Activated CD4-positive, alpha-beta T cell treated with anti-CD3 and anti-CD28 coated beads for 36 hours (primary cell): ENCODE measurements around the gene MORF4L1. TPM values are rescaled to one million over a fixed set of nuclear protein-coding genes. Genes with fewer than 3 reads are reported as not detected.
"Not testable (repeated sequence)": the region's sequence is repeated elsewhere in the genome, so short reads cannot be mapped to it uniquely, and the experiment has no call there.

Source experiments
- ATAC-seq: fragments of 200-7000 bp; cut with Tn5 transposase; one replicate; pipeline ENCODE4 v1.10.0; 2021; ENCODE audit warnings: mild to moderate bottlenecking, moderate library complexity
- CTCF ChIA-PET: fragments of 350-600 bp; sonication (Branson Sonifier 250); formaldehyde crosslinking; loops from one replicate; lab custom pipeline; 2021; ENCODE audit warnings: antibody characterized with exemption; lab: Charles Lee
- POLR2A ChIA-PET: fragments of 350-600 bp; sonication (Branson Sonifier 250); formaldehyde crosslinking; loops from one replicate; lab custom pipeline; 2021; ENCODE audit warnings: antibody characterized with exemption, inconsistent platforms; lab: Charles Lee
- DNase-seq: peaks from one replicate; pipeline ENCODE4 v3.0.0-alpha.2; 2020
- H3K27ac Mint-ChIP-seq: one replicate; pipeline ENCODE4 v1.8.0; 2021; ENCODE audit warnings: mixed read lengths
- H3K27me3 Mint-ChIP-seq: one replicate; pipeline ENCODE4 v1.8.0; 2021; ENCODE audit warnings: mixed read lengths
- H3K36me3 Mint-ChIP-seq: one replicate; pipeline ENCODE4 v1.8.0; 2021; ENCODE audit warnings: low read depth, mixed read lengths
- H3K4me1 Mint-ChIP-seq: one replicate; pipeline ENCODE4 v1.8.0; 2021; ENCODE audit warnings: mixed read lengths
- H3K4me3 Mint-ChIP-seq: one replicate; pipeline ENCODE4 v1.8.0; 2021; ENCODE audit warnings: mild to moderate bottlenecking, moderate library complexity, mixed read lengths
- H3K9me3 Mint-ChIP-seq: one replicate; pipeline ENCODE4 v1.8.0; 2021; ENCODE audit warnings: low read depth, mixed read lengths
- intact Hi-C, 2 experiments: fragments of 100-400 bp; cut with DNase I in 1 of 2; cut with micrococcal nuclease in 1 of 2; formaldehyde crosslinking; loops; one replicate each; pipeline versions ENCODE4 v1.14.2 to v1.15.1; 2022 to 2024; cut with DNase I, micrococcal nuclease
- total RNA-seq, 2 experiments: library from RNA; stranded (reverse); gene quantifications; one replicate each; pipeline ENCODE4 v1.2.3, GENCODE V29; 2021

MORF4L1 gene
- total RNA-seq, 2 experiments from 2014 or later: 260 to 353 TPM

- H3K9me3 Mint-ChIP-seq: no peaks in the 10 kb centered on the region
- DNase-seq (no peak), ATAC-seq (no peak)
- H3K27ac Mint-ChIP-seq: peak overlapping the region; percentile 73
- ChIA-PET POLR2A (no interaction called here), CTCF (interaction anchor here (0.7 kb wide), 2 partner anchors 31 to 46 kb away, joined by 3 read pairs; no protein-coding TSS in a partner anchor)
- intact Hi-C loops: loop anchor here in 1 of 2 experiments (10.0 kb wide), 2 partner anchors 1086 to 1276 kb away; partner anchors contain the start of gene FAH
- peaks cover 72% of the 10 kb centered on the region for H3K4me1 Mint-ChIP-seq
- peak overlapping the region; percentile 47 for H3K4me3 Mint-ChIP-seq
- peaks cover 55% of the 10 kb centered on the region for H3K36me3 Mint-ChIP-seq
- H3K27me3 Mint-ChIP-seq: no peaks in the 10 kb centered on the region
Observed at GRCh38 chr15:78878356-78878755, 5.7 kb downstream of the MORF4L1 start.

- DNase-seq (no peak), ATAC-seq (peak; percentile 34)
- ChIA-PET CTCF (interaction anchor here (0.7 to 1.5 kb wide), 6 partner anchors 9 to 32 kb away, joined by 3 to 6 read pairs (median 5); no protein-coding TSS in a partner anchor), POLR2A (interaction anchor here (0.5 to 1.0 kb wide), 4 partner anchors 17 to 27 kb away, joined by 3 to 11 read pairs (median 4); no protein-coding TSS in a partner anchor)
- H3K4me3 Mint-ChIP-seq: peak overlapping the region; percentile 12
- H3K27ac Mint-ChIP-seq: peak overlapping the region; percentile 80
- peaks cover 53% of the 10 kb centered on the region for H3K36me3 Mint-ChIP-seq
- no peaks in the 10 kb centered on the region for H3K9me3 Mint-ChIP-seq
- intact Hi-C loops: loop anchor here in 1 of 2 experiments (10.0 kb wide), 2 partner anchors 1085 to 1275 kb away; partner anchors contain the start of gene FAH
- no peaks in the 10 kb centered on the region for H3K27me3 Mint-ChIP-seq
- H3K4me1 Mint-ChIP-seq: peaks cover 76% of the 10 kb centered on the region
Observed at GRCh38 chr15:78879517-78880241, 7.0 kb downstream of the MORF4L1 start.

- intact Hi-C loops: no loop called here
- H3K27ac Mint-ChIP-seq: peak overlapping the region; percentile 80
Observed at GRCh38 chr15:78880242-78880533, 7.5 kb downstream of the MORF4L1 start.

GRCh38 chr15:78880813-78881212 lies 8.1 kb downstream of the MORF4L1 start:
- Mint-ChIP-seq H3K4me1 (peaks cover 75% of the 10 kb centered on the region), H3K36me3 (peaks cover 56% of the 10 kb centered on the region), H3K27ac (no peak overlapping the region), H3K4me3 (no peak overlapping the region), H3K27me3 (no peaks in the 10 kb centered on the region), H3K9me3 (no peaks in the 10 kb centered on the region)
- ATAC-seq (no peak), DNase-seq (no peak)
- POLR2A ChIA-PET: interaction anchor here (1.0 kb wide), 1 partner anchor 19 kb away, joined by 3 read pairs; no protein-coding TSS in a partner anchor
- intact Hi-C loops: no loop called here
- CTCF ChIA-PET: interaction anchor here (0.9 to 1.7 kb wide), 3 partner anchors 8 to 19 kb away, joined by 6 read pairs; no protein-coding TSS in a partner anchor

More at GRCh38 chr15:78880242-78880533, 7.5 kb downstream of the MORF4L1 start:
- peak; percentile 48 for ATAC-seq
- POLR2A ChIA-PET: interaction anchor here (0.5 to 1.0 kb wide), 3 partner anchors 19 to 28 kb away, joined by 3 to 5 read pairs (median 4); no protein-coding TSS in a partner anchor
- Mint-ChIP-seq H3K9me3 (no peaks in the 10 kb centered on the region), H3K36me3 (peaks cover 53% of the 10 kb centered on the region), H3K27me3 (no peaks in the 10 kb centered on the region), H3K4me3 (no peak overlapping the region), H3K4me1 (peaks cover 76% of the 10 kb centered on the region)
- CTCF ChIA-PET: interaction anchor here (0.7 to 1.5 kb wide), 6 partner anchors 9 to 32 kb away, joined by 3 to 6 read pairs (median 5); no protein-coding TSS in a partner anchor
- DNase-seq: no peak

GRCh38 chr15:78881681-78882080 lies 9.0 kb downstream of the MORF4L1 start:
- CTCF ChIA-PET: interaction anchor here (1.2 to 1.7 kb wide), 2 partner anchors 10 to 26 kb away, joined by 3 to 6 read pairs; no protein-coding TSS in a partner anchor
- peaks cover 69% of the 10 kb centered on the region for H3K4me1 Mint-ChIP-seq
- H3K27ac Mint-ChIP-seq: peak overlapping the region; percentile 25
- no peak for DNase-seq
- ATAC-seq: no peak
- H3K9me3 Mint-ChIP-seq: no peaks in the 10 kb centered on the region
- POLR2A ChIA-PET: no interaction called here
- H3K27me3 Mint-ChIP-seq: no peaks in the 10 kb centered on the region
- intact Hi-C loops: no loop called here
- H3K36me3 Mint-ChIP-seq: peaks cover 60% of the 10 kb centered on the region
- no peak overlapping the region for H3K4me3 Mint-ChIP-seq

- peaks cover 70% of the 10 kb centered on the region for H3K36me3 Mint-ChIP-seq
- H3K4me3 Mint-ChIP-seq: no peak overlapping the region
- peaks cover 33% of the 10 kb centered on the region for H3K4me1 Mint-ChIP-seq
- ATAC-seq (no peak), DNase-seq (no peak)
- intact Hi-C loops: no loop called here
- ChIA-PET POLR2A (no interaction called here), CTCF (interaction anchor here (1.1 to 1.2 kb wide), 2 partner anchors 9 to 19 kb away, joined by 3 to 6 read pairs; no protein-coding TSS in a partner anchor)
- no peaks in the 10 kb centered on the region for H3K27me3 Mint-ChIP-seq
- no peaks in the 10 kb centered on the region for H3K9me3 Mint-ChIP-seq
- no peak overlapping the region for H3K27ac Mint-ChIP-seq
Observed at GRCh38 chr15:78889000-78889399, 16.3 kb downstream of the MORF4L1 start.

- H3K27ac Mint-ChIP-seq: no peak overlapping the region
- peaks cover 69% of the 10 kb centered on the region for H3K36me3 Mint-ChIP-seq
- no peak overlapping the region for H3K4me3 Mint-ChIP-seq
Observed at GRCh38 chr15:78893538-78893937, 20.8 kb downstream of the MORF4L1 start.

GRCh38 chr15:78895471-78895870 lies 22.8 kb downstream of the MORF4L1 start:
- ChIA-PET CTCF (no interaction called here), POLR2A (interaction anchor here (0.7 kb wide), 1 partner anchor 47 kb away, joined by 3 read pairs; no protein-coding TSS in a partner anchor)
- ATAC-seq: no peak
- Mint-ChIP-seq H3K27me3 (no peaks in the 10 kb centered on the region), H3K4me3 (no peak overlapping the region), H3K4me1 (peaks cover 25% of the 10 kb centered on the region), H3K9me3 (no peaks in the 10 kb centered on the region), H3K36me3 (peaks cover 74% of the 10 kb centered on the region), H3K27ac (peak overlapping the region; percentile 42)
- no peak for DNase-seq
- intact Hi-C loops: no loop called here

More at GRCh38 chr15:78893538-78893937, 20.8 kb downstream of the MORF4L1 start:
- ATAC-seq (peak; percentile 33), DNase-seq (no peak)
- H3K4me1 Mint-ChIP-seq: peaks cover 25% of the 10 kb centered on the region
- ChIA-PET POLR2A (no interaction called here), CTCF (interaction anchor here (0.7 to 1.3 kb wide), 3 partner anchors 10 to 17 kb away, joined by 4 read pairs; no protein-coding TSS in a partner anchor)
- H3K27me3 Mint-ChIP-seq: no peaks in the 10 kb centered on the region
- no peaks in the 10 kb centered on the region for H3K9me3 Mint-ChIP-seq
- intact Hi-C loops: no loop called here

- H3K27ac Mint-ChIP-seq: no peak overlapping the region
- ATAC-seq (no peak), DNase-seq (no peak)
- H3K36me3 Mint-ChIP-seq: peaks cover 71% of the 10 kb centered on the region
- no peaks in the 10 kb centered on the region for H3K9me3 Mint-ChIP-seq
- intact Hi-C loops: no loop called here
- H3K4me3 Mint-ChIP-seq: no peak overlapping the region
- POLR2A ChIA-PET: no interaction called here
- H3K27me3 Mint-ChIP-seq: no peaks in the 10 kb centered on the region
- CTCF ChIA-PET: interaction anchor here (0.7 kb wide), 2 partner anchors 11 to 42 kb away, joined by 3 read pairs; no protein-coding TSS in a partner anchor
- H3K4me1 Mint-ChIP-seq: peaks cover 8% of the 10 kb centered on the region
Observed at GRCh38 chr15:78898540-78898939, 25.9 kb downstream of the MORF4L1 start.

- H3K27ac Mint-ChIP-seq, DNase-seq, H3K9me3 Mint-ChIP-seq, H3K4me1 Mint-ChIP-seq, ATAC-seq, H3K27me3 Mint-ChIP-seq, H3K4me3 Mint-ChIP-seq, intact Hi-C loops: not testable (repeated sequence)
- POLR2A ChIA-PET: interaction anchor here (0.8 kb wide), 1 partner anchor 9 kb away, joined by 3 read pairs; no protein-coding TSS in a partner anchor
- peaks cover 70% of the 10 kb centered on the region for H3K36me3 Mint-ChIP-seq
- CTCF ChIA-PET: interaction anchor here (0.7 to 1.9 kb wide), 2 partner anchors 21 to 149 kb away, joined by 4 to 6 read pairs; no protein-coding TSS in a partner anchor
Observed at GRCh38 chr15:78900819-78901533, 28.3 kb downstream of the MORF4L1 start.
